RCC 7860 (cell line): ENCODE measurements around the gene ABI1.

Experiments used
- DNase-seq: peaks from one replicate; pipeline ENCODE4 v3.0.0-alpha.2; 2015; ENCODE audit warnings: low spot score
- FAIRE-seq: peaks from 2 replicates; lab custom pipeline; 2012; peaks lifted over from hg19 to GRCh38; lab: Jason Lieb, UNC

ABI1 gene

DNA sequence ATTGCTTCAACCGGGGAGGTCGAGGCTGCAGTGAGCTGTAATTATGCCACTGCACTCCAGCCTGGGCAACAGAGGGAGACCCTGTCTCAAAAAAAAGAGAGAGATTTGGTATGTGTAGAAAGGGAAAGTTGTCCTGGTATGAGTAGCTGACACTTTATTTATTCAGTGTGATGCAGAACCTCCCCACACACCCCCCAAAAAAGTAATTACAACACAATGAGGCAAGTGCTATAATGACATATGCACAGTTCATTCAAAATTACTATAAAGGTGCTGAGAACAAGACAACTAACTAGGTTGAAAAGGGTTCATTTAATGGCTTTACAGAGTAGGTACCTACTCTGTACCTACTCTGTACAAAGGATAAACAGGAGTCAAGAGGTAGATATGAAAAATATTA is 83.1 kb downstream of the ABI1 start:
- FAIRE-seq = no peak
- DNase-seq = no peak

DNA sequence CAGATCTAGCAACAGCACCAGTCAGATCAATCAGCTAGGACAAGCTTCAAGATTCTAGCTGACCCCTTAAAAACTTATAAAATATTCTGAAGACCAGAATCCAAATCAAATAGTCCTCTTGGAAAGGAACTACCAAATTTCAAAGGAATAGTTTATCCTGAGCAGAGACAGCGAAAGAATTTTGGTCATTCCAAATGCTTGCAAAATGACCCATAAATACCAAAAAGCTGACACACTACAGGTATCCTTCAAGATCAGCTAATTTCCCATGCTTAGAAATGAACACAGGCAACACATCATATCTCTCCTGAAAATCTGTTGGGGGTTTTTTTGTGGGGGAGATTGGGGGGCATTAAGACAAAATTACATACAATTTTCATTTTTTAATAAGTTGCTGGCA is 84.5 kb downstream of the ABI1 start:
- FAIRE-seq (no peak), DNase-seq (no peak)

DNA sequence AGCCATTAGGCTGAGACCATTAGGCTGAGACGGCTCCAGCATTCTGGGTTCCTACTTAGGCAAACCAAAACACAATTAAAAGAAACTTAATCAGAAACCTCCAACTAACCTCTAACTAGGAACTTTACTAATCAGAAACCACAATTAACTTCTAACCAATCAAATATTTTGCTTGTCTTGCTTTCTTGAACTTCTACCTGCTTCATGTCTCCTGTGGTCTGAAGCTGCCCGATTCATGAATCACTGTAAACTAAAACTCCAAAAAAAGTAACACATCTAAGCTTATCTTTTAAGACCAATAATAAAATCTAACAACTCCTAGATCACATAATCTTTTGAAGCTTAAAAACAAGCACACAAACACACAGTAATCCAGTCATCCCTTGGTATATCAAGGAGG is 87.1 kb downstream of the ABI1 start:
- DNase-seq = no peak

DNA sequence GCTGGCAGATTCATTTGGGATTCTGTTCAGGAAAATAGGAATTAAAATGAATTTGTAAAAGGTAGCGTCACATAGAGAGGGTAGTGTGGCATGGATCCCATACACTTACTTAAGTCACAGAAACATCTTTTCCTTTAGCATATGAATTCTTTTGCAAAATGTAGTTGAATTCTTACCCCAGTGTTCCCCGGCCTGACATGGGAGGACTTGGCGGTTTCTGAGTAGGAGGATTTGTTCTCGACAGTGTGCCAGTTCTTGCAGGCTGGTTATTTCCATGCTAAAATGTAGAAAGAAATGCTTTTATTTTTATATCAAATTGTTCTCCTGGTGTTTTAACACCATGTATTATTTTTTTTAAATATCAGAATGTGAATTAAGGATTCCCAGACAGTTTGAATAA is 90.7 kb downstream of the ABI1 start:
- no peak for DNase-seq

More for the DNA sequence above, 87.1 kb downstream of the ABI1 start:
- no peak for FAIRE-seq

DNA sequence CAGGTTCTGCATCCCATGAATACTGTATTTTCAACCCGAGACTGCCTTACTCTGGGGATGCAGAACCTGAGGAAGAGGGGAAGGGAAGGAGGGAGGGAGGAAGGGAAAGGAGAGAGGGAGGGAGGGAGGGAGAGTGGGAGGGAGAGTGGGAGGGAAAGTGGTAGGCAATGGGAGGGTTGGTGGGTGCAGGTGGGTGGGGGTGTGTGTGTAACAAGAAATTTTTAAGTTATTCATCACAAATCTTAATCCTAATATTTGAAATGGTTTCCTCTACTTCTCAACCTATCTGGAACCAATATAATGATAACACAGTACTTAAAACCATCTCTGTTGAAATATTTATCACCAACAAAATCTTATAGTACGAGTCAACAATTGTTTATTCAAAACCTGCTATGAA is 95.2 kb downstream of the ABI1 start:
- DNase-seq (no peak), FAIRE-seq (no peak)

More for the DNA sequence above, 90.7 kb downstream of the ABI1 start:
- no peak for FAIRE-seq

DNA sequence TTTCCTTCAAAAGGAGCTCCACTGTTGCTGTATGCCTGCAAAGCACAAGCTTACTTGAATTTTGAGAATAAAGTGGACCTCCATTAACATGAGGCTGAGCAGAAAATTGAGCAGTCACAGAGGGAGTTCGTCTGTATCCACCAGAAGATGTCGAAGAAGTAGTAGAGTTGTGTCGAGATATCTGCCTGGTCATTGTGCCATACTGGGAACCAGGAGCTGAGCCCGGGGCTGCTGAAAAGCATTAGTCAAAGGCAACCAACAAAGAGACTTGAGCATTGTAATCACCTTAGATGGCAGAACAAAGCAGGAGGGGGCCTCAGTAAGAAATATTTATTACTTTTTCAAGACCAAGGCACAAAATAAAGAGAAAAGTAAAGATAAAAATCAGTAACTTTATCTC is 101.8 kb downstream of the ABI1 start:
- DNase-seq (no peak), FAIRE-seq (no peak)

DNA sequence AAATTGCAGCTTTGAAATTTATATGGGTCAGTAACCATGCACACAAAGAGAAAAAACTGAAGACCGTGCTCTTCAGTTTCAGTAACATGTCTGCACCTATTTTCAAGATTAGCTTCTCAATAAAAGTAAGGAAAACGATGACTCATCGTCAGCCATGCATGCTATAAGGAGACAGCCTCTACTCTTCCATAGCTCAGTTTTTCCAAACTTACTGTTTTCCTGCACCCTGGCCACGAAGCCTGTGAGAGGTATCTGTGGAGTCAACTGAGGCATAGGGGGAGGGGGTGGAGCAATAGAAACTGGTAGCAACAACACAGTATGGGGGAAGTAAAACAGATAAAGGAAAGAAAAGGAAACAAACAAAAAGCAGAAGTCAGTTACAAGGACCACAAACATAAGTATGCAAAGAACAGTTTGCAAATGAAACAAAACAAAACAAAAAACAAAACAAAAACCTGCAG is 105.3 kb downstream of the ABI1 start:
- DNase-seq = peak; percentile 66
- peak; percentile 91 for FAIRE-seq

DNA sequence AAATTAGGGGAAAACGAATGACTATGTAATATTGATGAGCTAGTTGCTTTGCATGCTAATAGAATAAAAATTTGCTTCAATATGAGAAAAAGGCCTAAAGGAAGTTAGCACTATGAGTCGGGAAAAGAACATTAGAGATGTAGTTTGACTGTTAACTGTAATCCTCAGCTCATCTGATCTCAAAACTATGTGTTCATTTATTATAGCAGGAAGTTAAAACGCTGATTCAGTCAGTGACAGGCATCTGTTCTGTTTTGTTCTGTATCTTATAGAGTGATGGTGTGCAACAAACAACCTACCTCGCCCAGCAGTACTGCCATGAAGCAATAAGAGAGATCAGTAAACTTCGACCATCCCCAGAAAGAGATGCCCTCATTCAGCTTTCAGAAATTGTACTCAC is 114.7 kb downstream of the ABI1 start:
- DNase-seq (no peak), FAIRE-seq (no peak)

DNA sequence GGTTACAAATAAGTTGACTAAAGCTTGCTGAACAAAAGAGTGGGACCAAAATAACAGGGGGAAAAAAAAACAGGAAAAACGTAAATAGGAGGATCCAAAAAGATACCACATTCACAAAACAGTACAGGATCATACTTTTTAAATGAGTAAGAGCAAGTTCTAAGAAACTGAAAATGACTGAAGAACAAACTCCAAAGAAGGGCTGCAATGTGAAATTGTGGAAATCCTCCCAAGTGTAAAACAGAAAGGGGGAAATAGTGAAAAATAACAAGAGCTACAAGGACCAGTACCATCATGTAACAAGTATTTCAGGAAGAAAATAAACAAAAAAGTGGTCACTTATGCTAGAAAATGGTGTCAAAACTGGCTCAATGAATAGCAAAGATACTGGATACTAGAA is 116.9 kb downstream of the ABI1 start:
- FAIRE-seq = no peak

DNA sequence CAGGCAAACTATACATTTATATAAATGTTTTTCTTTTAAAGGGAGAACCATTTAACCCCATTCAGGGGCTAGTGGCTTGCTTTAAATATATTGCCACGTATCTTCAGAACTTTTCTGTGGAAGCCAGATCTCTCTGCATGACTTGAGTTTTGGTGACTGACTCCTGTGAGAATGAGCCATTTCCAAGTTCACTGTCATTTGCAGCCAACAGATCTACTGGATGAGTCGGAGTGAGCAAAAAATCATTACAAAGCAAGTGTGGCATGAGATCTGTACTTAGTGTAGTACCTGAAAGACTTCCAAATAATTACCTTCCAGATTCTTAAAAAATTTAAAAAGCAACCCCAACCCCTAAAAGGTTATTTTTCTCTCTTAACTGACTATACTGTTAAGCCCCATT is 117.7 kb downstream of the ABI1 start:
- no peak for FAIRE-seq
- peak; percentile 17 for DNase-seq

More for the DNA sequence above, 116.9 kb downstream of the ABI1 start:
- no peak for DNase-seq

DNA sequence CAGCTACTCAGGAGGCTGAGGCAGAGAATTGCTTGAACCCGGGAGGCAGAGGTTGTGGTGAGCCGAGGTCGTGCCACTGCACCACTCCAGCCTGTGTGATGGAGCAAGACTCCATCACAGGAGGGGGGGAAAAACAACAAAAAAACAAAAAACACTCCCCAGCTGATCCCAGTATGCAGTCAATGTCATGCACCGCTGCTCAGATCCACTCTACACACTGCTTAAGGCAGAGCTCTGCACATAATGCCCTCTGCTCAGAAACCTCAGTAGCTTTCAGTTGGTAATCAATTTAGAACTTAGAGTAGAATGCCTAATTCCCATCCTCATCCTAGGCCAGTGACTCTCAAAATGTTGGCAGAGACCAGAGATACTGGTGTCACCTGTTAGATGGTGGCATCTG is 119.4 kb downstream of the ABI1 start:
- DNase-seq (no peak), FAIRE-seq (no peak)

DNA sequence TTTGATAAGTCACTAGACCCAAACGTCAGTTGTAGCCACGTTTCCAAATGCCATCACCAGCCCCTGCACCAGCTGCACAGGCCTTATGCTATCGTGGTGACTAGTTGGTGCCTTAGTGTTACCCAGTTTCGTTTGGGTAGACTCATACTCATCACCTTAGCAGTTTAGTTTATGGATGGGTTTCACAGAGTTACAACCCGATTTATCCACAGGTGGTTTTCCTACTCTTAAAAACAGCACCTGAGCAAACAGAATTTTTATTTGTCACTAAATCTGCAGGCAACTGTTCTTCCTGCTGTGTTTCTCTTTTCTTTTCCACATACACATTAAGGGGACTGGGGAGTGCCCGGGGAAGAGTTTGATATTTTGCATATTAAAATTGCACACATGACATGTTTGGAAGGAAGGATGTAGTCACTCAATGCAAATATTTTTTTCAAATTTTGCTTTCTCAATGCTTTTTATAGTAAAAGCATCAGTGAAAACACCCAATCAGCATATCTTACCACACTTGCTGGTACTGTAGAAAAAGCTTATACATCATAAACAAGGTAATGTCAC is 121.6 kb downstream of the ABI1 start:
- FAIRE-seq = no peak

DNA sequence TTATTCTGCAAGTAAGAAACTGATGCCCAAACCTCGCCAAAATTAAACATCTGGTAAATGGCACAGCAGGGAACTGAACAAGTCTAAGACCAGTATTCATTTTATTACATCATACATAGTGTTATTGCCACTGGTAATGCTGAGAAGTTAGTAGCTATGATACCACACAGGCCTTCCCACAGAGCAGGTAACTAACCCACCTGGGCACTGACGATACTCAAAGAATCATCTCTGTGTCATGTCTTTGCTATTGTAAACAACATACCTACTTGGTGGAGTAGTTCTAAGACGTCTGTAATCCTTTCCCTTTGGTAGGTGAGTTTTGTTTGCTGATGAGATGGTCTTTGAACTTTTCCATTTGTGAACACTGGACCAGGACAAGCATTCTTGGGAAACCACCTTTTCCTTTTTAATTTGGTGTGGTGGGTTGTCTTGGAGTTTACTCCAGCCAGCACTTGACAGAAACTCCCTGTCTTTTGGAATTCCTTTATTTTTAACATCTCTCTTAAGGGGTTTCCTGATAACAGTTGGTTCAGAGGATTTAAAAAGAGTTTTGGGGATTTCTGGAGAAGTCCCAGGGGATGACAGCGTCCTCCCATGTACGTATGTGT is 122.4 kb downstream of the ABI1 start:
- FAIRE-seq = no peak
- DNase-seq = no peak

More for the DNA sequence above, 121.6 kb downstream of the ABI1 start:
- DNase-seq = no peak

DNA sequence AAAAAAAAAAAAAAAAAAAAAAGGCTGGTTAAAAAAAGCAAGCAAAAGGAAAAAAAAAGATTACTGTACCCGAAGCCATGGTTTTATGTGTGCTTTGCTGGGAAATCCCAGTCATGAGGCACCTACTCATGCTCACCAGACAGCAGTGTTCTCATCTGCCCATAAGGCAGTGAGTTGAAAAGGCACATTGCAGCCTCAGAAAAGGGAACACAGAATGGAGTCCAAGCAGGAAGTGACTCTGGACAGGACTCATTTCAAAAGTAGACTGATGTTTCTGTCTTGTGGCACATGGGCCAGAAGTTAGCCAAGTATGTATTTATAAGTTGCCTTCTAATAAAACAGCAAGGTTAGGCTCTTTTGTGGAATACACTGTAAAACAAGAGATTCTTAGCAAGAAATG is 123.0 kb downstream of the ABI1 start:
- DNase-seq (no peak), FAIRE-seq (no peak)

DNA sequence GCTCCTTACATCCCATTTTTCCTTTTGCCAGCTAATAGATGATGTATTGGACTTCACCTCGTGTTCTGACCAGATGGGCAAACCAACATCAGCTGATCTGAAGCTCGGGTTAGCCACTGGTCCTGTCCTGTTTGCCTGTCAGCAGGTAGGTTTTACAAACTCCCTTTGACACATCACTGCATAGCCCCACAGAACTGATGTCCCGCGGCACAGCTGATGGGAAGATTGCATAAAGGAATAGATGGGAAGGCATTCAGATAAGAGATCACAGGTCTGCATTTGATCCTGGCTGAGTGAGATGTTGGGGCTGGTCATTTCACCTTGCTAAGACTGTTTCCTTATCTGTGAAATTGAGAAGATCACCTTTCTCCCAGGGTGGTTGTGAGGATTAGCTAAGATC is 125.3 kb downstream of the ABI1 start:
- DNase-seq (no peak), FAIRE-seq (no peak)

DNA sequence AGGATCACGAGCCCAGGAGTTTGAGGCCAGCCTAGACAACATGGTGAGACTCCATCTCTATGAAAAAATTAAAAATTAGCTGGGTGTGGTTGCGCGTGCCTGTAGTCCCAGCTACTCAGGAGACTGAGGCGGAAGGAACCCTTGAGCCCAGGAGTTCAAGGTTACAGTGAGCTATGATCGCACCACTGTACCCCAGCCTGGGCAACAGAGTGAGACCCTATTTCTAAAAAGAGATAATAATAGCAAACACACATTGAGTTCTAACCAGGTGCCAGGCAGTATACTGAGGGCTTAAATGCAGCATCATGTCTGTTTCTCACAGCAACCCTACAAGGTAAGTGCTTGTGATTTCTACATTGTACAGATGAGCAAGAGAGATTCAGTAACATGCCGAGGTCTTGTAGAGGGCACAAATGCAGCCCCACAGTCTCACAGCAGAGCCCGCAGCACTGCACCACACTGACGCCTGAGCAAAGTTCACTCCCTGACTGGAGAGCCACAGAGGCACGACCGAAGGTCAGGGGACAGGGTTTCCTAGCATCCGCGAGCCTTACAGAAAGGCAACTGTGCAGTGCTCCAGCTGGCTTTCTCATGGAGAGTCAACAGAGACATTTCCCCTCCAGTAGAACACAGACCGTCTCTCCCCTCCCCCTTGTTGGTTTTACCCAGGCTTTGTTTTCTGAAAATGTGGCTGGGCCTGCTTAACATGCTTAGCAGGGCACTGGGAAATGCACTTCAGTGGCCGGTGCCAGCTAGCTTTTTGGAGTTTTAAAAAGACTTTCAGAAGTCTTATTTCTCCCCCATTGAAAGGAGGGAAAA is 126.8 kb downstream of the ABI1 start:
- no peak for DNase-seq

DNA sequence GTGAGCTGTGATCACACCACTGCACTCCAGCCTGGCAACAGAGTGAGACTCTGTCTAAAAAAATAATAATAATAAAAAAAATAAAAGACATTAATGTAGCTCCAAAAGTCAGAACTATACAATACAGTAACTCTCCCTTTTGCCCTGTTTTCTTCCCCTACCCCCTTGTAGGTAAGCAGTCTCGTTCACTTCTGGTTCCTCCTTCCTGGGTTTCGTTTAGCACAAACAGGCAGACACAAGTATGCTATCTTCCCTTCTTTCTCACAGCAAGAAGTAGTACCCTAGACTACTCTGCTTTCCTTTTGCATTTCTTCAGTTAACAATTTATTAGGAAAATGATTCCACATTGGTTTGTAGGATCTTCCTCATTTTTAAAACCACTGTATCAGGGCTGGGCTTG is 130.2 kb downstream of the ABI1 start:
- DNase-seq = no peak
- no peak for FAIRE-seq

More for the DNA sequence above, 126.8 kb downstream of the ABI1 start:
- no peak for FAIRE-seq

DNA sequence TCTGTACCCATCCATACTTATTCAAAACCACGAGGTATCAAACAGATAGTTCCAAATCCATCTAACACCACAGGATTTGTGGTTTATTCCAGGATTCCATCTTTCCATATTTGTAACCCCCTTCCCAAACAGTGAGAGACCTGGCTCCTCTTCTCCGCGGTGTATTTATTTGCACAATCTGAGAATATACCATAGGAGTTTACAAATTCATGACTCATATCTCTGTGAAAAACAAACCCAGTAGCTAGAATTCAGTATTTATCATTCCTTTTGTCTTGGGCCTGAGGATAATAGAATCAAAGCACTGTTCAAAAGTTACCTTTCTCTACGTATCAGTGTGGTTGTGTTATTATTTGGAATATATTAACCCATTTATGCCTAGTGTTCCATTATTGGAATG is 131.4 kb downstream of the ABI1 start:
- FAIRE-seq = no peak
- DNase-seq = no peak

DNA sequence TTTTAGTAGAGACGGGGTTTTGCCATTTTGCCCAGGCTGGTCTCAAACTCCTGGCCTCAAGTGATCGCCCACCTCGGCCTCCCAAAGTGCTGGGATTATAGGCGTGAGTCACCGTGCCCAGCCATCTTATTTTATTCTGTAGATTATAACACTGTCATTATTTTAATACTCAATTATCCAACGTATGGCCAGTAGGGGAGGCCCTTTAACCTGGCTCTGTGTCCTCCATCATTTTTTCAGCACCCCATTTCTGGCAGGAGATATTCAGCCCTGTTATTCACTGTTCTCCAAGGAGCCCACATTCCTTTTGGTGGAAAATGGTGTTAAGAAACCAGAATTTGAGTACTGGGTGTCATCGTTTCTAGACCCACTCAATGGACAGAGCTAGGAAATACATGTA is 131.8 kb downstream of the ABI1 start:
- DNase-seq (no peak), FAIRE-seq (no peak)

DNA sequence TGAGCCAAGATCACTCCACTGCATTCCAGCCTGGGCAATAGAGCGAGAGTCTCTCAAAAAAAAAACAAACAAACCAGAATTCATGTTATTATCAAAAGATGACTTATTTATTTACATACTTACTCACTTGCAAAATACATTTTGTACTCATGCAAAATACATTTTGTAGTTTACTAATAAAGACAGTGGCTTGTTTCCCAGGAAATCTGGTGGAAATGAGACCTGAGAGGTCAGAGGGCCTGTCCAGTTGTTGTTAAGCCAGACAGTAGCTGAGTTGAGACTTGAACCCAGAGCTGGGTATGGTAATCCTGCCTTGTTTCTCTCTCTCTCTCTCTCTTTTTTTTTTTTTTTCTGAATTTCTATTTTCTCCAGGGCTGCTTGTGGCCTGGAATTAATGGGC is 133.8 kb downstream of the ABI1 start:
- FAIRE-seq (no peak), DNase-seq (no peak)

DNA sequence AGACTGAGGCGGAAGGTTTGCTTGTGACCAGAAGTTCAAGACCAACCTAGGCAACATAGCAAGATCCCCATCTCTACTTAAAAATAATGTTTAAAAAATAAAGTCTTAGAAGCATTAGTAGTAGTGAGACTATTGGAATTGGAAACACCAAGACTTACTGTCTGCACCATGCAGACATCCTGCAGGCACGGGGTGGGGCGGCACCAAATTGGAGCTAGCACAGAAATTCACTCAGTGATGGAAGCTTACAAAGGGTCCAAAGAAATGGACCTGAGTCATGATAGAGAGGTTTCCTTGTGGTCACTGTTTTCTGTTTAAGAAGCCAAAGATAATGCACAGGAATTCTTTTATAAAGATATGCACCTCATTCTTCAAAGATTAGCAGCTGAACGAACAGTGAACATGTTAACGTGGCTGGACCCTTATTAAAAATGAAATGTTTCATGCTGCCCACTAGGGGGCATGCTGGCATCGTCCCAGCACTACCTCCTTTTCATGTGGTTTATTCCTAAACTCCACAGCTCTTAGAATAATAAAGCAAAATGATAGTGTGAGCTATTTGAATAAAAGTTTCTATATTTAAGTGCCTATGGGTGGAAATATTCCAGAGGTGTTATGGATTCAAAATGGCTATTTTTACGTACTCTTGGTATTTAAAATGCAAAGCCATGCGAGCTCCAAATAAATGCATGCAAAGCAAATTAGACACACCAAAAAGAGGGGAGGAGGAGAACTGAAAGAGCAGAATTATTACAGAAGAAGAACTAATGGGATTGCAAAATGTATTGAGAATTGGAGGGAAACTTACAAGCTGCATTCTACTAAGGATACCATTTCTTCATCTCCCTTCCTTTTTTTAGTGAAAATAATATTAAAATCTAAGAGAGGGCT is 134.7 kb downstream of the ABI1 start:
- DNase-seq = peak; percentile 56
- FAIRE-seq = peak; percentile 76
